GM19025 (cell line): ENCODE results near the gene SCPEP1.
A peak's percentile ranks its signal among the peaks of the same experiment; 100 is the strongest.
"Not testable (repeated sequence)": the region's sequence is repeated elsewhere in the genome, so short reads cannot be mapped to it uniquely, and the experiment has no call there.

ENCODE experiments used
- ATAC-seq: cut with Tn5 transposase; IDR thresholded peaks from one replicate; pipeline ENCODE4 v1.9.1; 2021; ENCODE audit warnings: mild to moderate bottlenecking, low read depth, moderate library complexity; ENCODE audit not compliant: unreplicated experiment

SCPEP1 gene

GRCh38 chr17:56960596-56961538 is 17.1 kb upstream of the SCPEP1 start, which contains the start of gene COIL:
Gene COIL, minus strand, starts transcription at chr17:56961050. Its CDS starts 31 bp downstream, at chr17:56961019.
- peak; percentile 92 for ATAC-seq

DNA sequence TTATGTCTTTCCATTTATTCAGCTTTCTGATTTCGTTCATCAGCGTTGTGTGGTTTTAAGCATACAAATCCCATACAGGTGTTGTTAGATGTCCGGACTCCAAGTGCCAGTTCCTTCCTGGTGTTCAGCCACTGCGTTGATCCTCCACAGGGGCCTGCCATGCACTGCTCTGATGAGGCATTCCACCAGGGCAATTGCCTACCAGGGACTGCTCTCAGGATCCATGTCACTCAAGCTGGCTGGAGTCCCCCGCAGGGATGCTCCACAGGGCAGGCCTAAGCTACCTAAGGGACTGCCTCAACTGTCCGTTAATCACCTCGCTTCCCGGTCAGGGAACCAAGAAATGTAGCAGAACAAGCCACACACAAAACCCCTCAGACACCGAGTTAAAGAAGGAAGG is 12.7 kb upstream of the SCPEP1 start:
- not testable (repeated sequence) for ATAC-seq

- ATAC-seq = not testable (repeated sequence)
Observed at GRCh38 chr17:56965681-56966080, 12.2 kb upstream of the SCPEP1 start.

DNA sequence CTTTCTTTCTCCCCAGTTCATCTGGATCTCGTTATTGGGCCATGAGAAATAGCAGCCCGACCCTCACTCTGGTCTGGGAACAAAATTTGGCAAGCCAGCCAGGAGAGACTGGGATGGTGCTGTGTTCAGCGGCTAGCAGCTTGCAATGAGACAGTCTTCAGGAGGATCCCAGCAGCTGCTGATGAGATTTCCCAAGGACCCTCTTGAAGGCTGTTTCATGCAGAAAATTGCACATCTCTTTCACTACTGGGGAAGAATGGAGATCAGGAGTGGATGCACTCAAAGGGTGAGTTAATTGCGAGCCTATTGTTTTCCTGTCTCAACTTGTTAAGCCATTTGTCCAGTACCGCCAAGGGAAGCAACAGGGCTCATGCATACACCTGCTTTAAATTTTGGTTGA is 11.6 kb upstream of the SCPEP1 start:
- no peak for ATAC-seq

DNA sequence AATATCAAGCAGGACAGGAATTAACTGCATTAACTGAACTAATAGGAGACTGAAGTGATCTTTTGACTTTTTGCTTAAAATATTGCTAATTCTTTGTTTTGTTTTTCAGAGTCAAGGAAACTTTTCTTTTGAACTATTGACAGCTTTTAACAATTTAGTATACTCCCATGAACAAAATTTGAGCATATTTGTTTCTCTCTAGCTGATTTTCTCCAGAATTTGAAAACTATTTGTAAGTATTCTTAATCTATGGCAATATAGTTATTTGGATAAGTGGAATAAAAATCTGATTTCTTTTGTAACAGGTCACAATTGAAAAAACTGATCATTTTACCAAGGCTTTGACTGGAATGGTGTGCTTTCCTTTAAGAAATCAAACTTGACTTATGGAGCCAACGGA is 7.0 kb upstream of the SCPEP1 start:
- ATAC-seq = no peak

DNA sequence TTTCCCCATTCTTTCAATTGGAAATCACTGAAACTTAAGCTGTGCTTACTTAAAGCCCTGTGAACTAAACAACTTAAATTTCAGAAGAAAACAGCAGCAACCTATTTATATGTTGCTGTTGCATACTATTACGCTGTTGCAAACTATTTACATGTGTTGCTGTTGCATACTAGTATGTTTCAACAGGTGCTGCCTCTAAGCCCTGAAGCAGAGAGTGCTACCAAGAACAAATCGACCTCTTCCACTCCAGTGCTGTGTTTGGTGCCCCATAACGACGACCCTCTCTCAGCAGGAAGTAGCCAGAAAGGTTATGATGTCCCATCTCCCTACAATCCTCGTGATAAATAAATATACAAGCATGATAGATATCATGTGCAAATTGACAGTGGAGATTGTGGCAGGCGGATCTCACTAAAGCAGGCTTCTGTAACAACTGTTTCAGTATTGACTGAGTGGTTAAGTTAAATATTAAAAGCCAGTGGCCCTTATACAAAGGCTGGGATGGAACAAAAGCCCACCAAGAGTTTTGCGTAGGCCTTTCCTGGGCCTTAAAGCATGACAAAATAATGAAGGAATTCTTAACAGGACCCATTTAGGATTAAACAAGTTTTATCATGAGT is 5.7 kb upstream of the SCPEP1 start:
- no peak for ATAC-seq

DNA sequence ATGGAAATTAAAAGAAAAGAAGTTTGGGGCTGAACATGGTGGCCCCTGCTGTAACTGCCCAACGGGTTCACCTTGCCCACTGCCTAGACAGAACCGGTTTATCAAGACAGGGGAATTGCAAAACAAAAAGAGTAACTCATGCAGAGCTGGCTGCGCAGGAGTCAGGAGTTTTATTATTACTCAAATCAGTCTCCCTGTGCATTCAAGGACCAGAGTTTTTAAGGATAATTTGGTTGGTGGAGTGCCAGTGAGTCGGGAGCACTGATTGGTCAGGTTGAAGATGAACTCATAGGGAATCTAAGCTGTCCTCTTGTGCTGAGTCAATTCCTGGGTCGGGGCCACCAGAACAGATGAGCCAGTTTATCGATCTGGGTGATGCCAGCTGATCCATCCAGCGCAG is 4.4 kb upstream of the SCPEP1 start:
- no peak for ATAC-seq

- ATAC-seq = no peak
Observed at GRCh38 chr17:56974055-56974454, 3.9 kb upstream of the SCPEP1 start.

DNA sequence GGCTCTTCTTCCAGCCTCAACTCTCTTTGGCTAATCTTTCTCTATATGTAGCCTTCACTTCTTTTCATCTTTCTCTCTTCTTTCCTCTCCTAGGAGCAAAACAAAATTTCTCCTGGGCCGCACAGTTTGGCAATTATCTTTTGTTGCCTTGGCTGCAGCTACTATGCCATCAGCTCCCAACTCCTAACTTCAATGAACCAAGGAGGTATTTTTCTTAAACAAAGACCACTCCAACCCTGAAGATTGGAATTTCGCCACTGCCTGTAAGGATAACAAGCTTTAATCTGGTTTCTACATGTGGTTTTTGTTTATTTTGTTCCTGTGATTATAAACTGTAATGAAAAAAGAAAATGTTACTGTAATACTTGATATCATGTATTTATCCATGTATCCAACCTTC is 2.3 kb upstream of the SCPEP1 start:
- ATAC-seq = no peak

- ATAC-seq = no peak
Observed at GRCh38 chr17:56976941-56977608, 856 bp upstream of the SCPEP1 start.

GRCh38 chr17:56978441-56979090 is 635 bp downstream of the SCPEP1 start:
- peak; percentile 29 for ATAC-seq

- ATAC-seq = no peak
Observed at GRCh38 chr17:56979091-56979480, 1.2 kb downstream of the SCPEP1 start.

GRCh38 chr17:56980526-56980925 is 2.6 kb downstream of the SCPEP1 start:
- not testable (repeated sequence) for ATAC-seq

GRCh38 chr17:56982312-56982711 is 4.4 kb downstream of the SCPEP1 start:
- ATAC-seq = no peak

DNA sequence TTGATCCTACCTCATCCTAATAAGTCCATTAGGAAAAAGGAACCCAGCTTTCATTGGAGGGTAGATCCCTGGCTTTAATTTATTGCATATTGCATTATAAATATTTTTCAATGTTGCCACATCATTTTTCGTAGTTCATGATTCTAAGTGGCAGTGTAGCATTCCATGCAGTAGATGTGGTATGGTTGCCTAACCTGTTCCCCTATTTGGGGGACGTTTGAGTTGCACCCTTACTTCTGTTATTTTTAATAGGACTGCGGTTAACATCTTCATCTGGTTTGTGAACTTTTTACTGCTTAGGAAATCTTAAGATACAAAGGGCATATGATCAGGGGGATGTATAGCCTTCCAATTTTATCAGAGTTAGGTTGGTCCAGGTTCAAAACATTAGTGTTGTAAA is 5.4 kb downstream of the SCPEP1 start:
- no peak for ATAC-seq

GRCh38 chr17:56985371-56986162 is 7.6 kb downstream of the SCPEP1 start:
- ATAC-seq = no peak

GRCh38 chr17:56987283-56987834 is 9.4 kb downstream of the SCPEP1 start:
- no peak for ATAC-seq

GRCh38 chr17:56988901-56989572 is 11.1 kb downstream of the SCPEP1 start:
- ATAC-seq = no peak

DNA sequence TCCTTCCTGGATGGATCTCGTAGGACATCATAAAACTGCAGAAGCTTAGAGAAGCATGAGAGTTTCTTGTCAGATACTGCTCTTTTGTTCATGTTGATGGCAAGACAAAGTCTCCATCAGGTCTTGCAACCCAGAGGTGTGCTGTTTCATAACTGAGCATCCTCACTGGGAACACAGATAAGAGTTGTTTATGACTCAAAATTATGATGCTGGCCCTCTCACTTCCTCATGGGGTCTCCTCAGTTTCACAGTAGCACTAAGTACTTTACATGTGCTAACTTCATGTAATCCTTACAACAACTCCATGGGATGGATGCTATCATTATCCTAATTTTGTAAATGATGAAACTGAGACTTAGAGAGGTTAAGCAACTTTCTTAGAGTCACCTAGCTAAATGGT is 14.4 kb downstream of the SCPEP1 start:
- no peak for ATAC-seq
